ENCODE data around the gene SAMD1. TPM values are rescaled to one million over a fixed set of nuclear protein-coding genes. Genes with fewer than 3 reads are reported as not detected.

SAMD1 gene
- total RNA-seq, 2 donors from 2014 or later, result 25.4 to 48.2 TPM

- H3K36me3 ChIP-seq, result peaks cover 0 to 10% of the 10 kb centered on the region in 2 donors
- intact Hi-C loops (cut with DNase I), result no loop called here
- WGBS, result 95% methylated on average over 11 of the region's 11 CpGs
Observed at GRCh38 chr19:14096272-14096992, 5.9 kb upstream of the SAMD1 start.

GRCh38 chr19:14094854-14095253 is 4.3 kb upstream of the SAMD1 start:
- H3K27ac ChIP-seq, result no peak overlapping the region
- no peak for DNase-seq (ENCODE audit: low spot score)
- intact Hi-C loops (cut with DNase I), result no loop called here
- no peaks in the 10 kb centered on the region for H3K9me3 ChIP-seq
- TF ChIP-seq POLR2A (IDR thresholded peaks at IDR 0.05), result no peak
- no peak for TF ChIP-seq CTCF (IDR thresholded peaks at IDR 0.05)
- TF ChIP-seq POLR2AphosphoS5 (IDR thresholded peaks at IDR 0.05), result no peak
- H3K4me1 ChIP-seq (replicated peaks), result no peaks in the 10 kb centered on the region
- H3K27me3 ChIP-seq (replicated peaks; ENCODE audit: insufficient read depth), result no peaks in the 10 kb centered on the region
- H3K4me3 ChIP-seq, result no peak overlapping the region
- H3K36me3 ChIP-seq, result peaks cover 0 to 10% of the 10 kb centered on the region in 2 donors
- WGBS, result 93% methylated on average over 7 of the region's 7 CpGs

More at GRCh38 chr19:14096272-14096992, 5.9 kb upstream of the SAMD1 start:
- TF ChIP-seq POLR2A (IDR thresholded peaks at IDR 0.05) (no peak), POLR2AphosphoS5 (IDR thresholded peaks at IDR 0.05) (no peak), CTCF (IDR thresholded peaks at IDR 0.05) (no peak)
- DNase-seq (ENCODE audit: low spot score), result no peak
- Histone ChIP-seq H3K27ac (no peak overlapping the region), H3K4me1 (replicated peaks) (no peaks in the 10 kb centered on the region), H3K27me3 (replicated peaks; ENCODE audit: insufficient read depth) (no peaks in the 10 kb centered on the region), H3K9me3 (no peaks in the 10 kb centered on the region), H3K4me3 (no peak overlapping the region)

GRCh38 chr19:14093117-14093823 is 2.7 kb upstream of the SAMD1 start:
- 99% methylated on average over 9 of the region's 9 CpGs for WGBS
- DNase-seq (ENCODE audit: low spot score), result no peak
- Histone ChIP-seq H3K4me3 (no peak overlapping the region), H3K4me1 (replicated peaks) (no peaks in the 10 kb centered on the region), H3K27ac (no peak overlapping the region), H3K27me3 (replicated peaks; ENCODE audit: insufficient read depth) (no peaks in the 10 kb centered on the region), H3K9me3 (no peaks in the 10 kb centered on the region), H3K36me3 (peaks cover 0 to 10% of the 10 kb centered on the region in 2 donors)
- intact Hi-C loops (cut with DNase I), result no loop called here
- TF ChIP-seq CTCF (IDR thresholded peaks at IDR 0.05) (no peak), POLR2A (IDR thresholded peaks at IDR 0.05) (no peak), POLR2AphosphoS5 (IDR thresholded peaks at IDR 0.05) (no peak)

- no peak for DNase-seq (ENCODE audit: low spot score)
- TF ChIP-seq POLR2AphosphoS5 (IDR thresholded peaks at IDR 0.05), result no peak
- TF ChIP-seq POLR2A (IDR thresholded peaks at IDR 0.05), result no peak
- no peak for TF ChIP-seq CTCF (IDR thresholded peaks at IDR 0.05)
- H3K4me3 ChIP-seq, result peak overlapping the region; percentile 82 to 89
- peak overlapping the region; percentile 84 to 92 for H3K27ac ChIP-seq
- WGBS, result 20% methylated on average over 15 of the region's 15 CpGs
- H3K27me3 ChIP-seq (replicated peaks; ENCODE audit: insufficient read depth), result no peaks in the 10 kb centered on the region
- no peaks in the 10 kb centered on the region for H3K4me1 ChIP-seq (replicated peaks)
- no peaks in the 10 kb centered on the region for H3K9me3 ChIP-seq
- peaks cover 0 to 4% of the 10 kb centered on the region in 2 donors for H3K36me3 ChIP-seq
- intact Hi-C loops (cut with DNase I), result loop anchor here (2.0 kb wide), 1 partner anchor 25 kb away; the partner anchor contains the start of gene PRKACA
Observed at GRCh38 chr19:14091813-14092462, 1.4 kb upstream of the SAMD1 start.

All from prostate gland (tissue), 2 donors.